HCT116 (cell line): ENCODE results near the gene RIPK3. TPM values are rescaled to one million over a fixed set of nuclear protein-coding genes. Genes with fewer than 3 reads are reported as not detected.

Experiments
- ATAC-seq: fragments of 200-7000 bp; cut with Tn5 transposase; 2 replicates; pipeline ENCODE4 v1.9.1; 2020; ENCODE audit warnings: mild to moderate bottlenecking, moderate library complexity
- BruUV-seq: library from RNA; stranded (reverse); fragments of 400-500 nt; replicated peaks from 2 replicates; lab custom pipeline; 2021; lab: Mats Ljungman, UMichigan
- CTCF ChIA-PET: fragments of 300-600 bp; sonication (Branson Sonifier 250); formaldehyde crosslinking; loops from one replicate; lab custom pipeline; 2021; ENCODE audit warnings: antibody characterized with exemption; lab: Charles Lee
- POLR2A ChIA-PET: fragments of 300-600, 350-600 bp; sonication (Branson Sonifier 250); formaldehyde crosslinking; loops from one replicate; lab custom pipeline; 2021; ENCODE audit warnings: antibody characterized with exemption; lab: Charles Lee
- RAD21 ChIA-PET, 2 experiments: fragments of 300-600 bp; sonication (Branson Sonifier 250); formaldehyde crosslinking; loops; one replicate each; lab custom pipeline; 2023; ENCODE audit warnings: low total read pairs in 2 of 2; ENCODE audit not compliant: uncharacterized antibody in 2 of 2, unreplicated experiment in 2 of 2, low non-redundant PET in 1 of 2; lab: Charles Lee
- DNase-seq: peaks from one replicate; pipeline ENCODE4 v3.0.0-alpha.2; 2010; ENCODE audit warnings: low read depth, low spot score
- H2AFZ ChIP-seq: fragments of 200-600 bp; shearing (Covaris generic), sonication (generic); 2 replicates; pipeline ENCODE4 v1.6.1; 2017; ENCODE audit warnings: low read depth, mixed run types, mixed read lengths, antibody characterized with exemption, low read length; ENCODE audit not compliant: poor library complexity, severe bottlenecking
- H3K27ac ChIP-seq: 2 replicates; pipeline ENCODE4 v1.5.1; 2012; ENCODE audit warnings: low read depth, low read length
- H3K27me3 ChIP-seq: fragments of 200-600 bp; sonication (generic); 2 replicates; pipeline ENCODE4 v1.6.1; 2016; ENCODE audit warnings: mixed run types, low read length, mixed read lengths; ENCODE audit not compliant: insufficient read depth
- H3K36me3 ChIP-seq, 2 experiments: fragments of 200-500 bp in 1 of 2; fragments of 200-600 bp in 1 of 2; sonication (Bioruptor generic) in 1 of 2; sonication (generic) in 1 of 2; 2 replicates each; pipeline versions ENCODE4 v1.5.1 to v1.6.1; 2014 to 2016; ENCODE audit warnings: low read length in 2 of 2, inconsistent platforms in 1 of 2, mixed read lengths in 1 of 2, mixed run types in 1 of 2; ENCODE audit not compliant: insufficient read depth in 2 of 2, control insufficient read depth in 1 of 2
- H3K4me1 ChIP-seq, 2 experiments: fragments of 200-600 bp in 1 of 2; sonication (generic) in 1 of 2; 2 replicates each; pipeline versions ENCODE4 v1.5.1 to v1.6.1; 2012 to 2017; ENCODE audit warnings: low read length in 2 of 2, inconsistent platforms in 1 of 2, mild to moderate bottlenecking in 1 of 2, mixed read lengths in 1 of 2, mixed run types in 1 of 2, moderate library complexity in 1 of 2; ENCODE audit not compliant: insufficient read depth in 2 of 2, control insufficient read depth in 1 of 2
- H3K4me2 ChIP-seq: fragments of 200-600 bp; sonication (generic); 2 replicates; pipeline ENCODE4 v1.6.1; 2017; ENCODE audit warnings: mixed run types, low read length, mixed read lengths
- H3K4me3 ChIP-seq, 2 experiments: fragments of 200-600 bp in 1 of 2; sonication (generic) in 1 of 2; replicated peaks in 1 of 2; 2 replicates each; pipeline ENCODE4 v1.5.1; 2011 to 2016; ENCODE audit warnings: low read length in 2 of 2, control low read depth in 1 of 2, low read depth in 1 of 2, mild to moderate bottlenecking in 1 of 2, mixed read lengths in 1 of 2, mixed run types in 1 of 2
- H3K79me2 ChIP-seq: fragments of 200-600 bp; sonication (generic); 2 replicates; pipeline ENCODE4 v1.6.1; 2017; ENCODE audit warnings: mild to moderate bottlenecking, mixed run types, low read length, moderate library complexity, mixed read lengths; ENCODE audit not compliant: insufficient read depth
- H3K9ac ChIP-seq: fragments of 200-600 bp; sonication (generic); 2 replicates; pipeline ENCODE4 v1.6.1; 2016; ENCODE audit warnings: low read length, mixed read lengths
- H3K9me2 ChIP-seq: fragments of 200-600 bp; sonication (generic), shearing (Covaris generic); 2 replicates; pipeline ENCODE4 v1.6.1; 2017; ENCODE audit warnings: mixed run types, mild to moderate bottlenecking, moderate library complexity; ENCODE audit not compliant: insufficient read depth
- H3K9me3 ChIP-seq, 2 experiments: fragments of 200-500 bp in 1 of 2; fragments of 200-600 bp in 1 of 2; sonication (Bioruptor generic) in 1 of 2; sonication (generic) in 1 of 2; 2 replicates each; pipeline ENCODE4 v1.6.1; 2014 to 2017; ENCODE audit warnings: low read length in 2 of 2, mixed read lengths in 2 of 2, inconsistent platforms in 1 of 2, low read depth in 1 of 2, mild to moderate bottlenecking in 1 of 2, mixed run types in 1 of 2, moderate library complexity in 1 of 2; ENCODE audit not compliant: control insufficient read depth in 1 of 2, insufficient read depth in 1 of 2
- H4K20me1 ChIP-seq: fragments of 200-600 bp; sonication (generic), shearing (Covaris generic); 2 replicates; pipeline ENCODE4 v1.6.1; 2017; ENCODE audit warnings: mixed run types, mild to moderate bottlenecking, moderate library complexity; ENCODE audit not compliant: insufficient read depth
- CEBPB ChIP-seq: IDR thresholded peaks from 2 replicates; pipeline ENCODE4 v1.6.1; 2012; ENCODE audit warnings: low read depth
- EZH2phosphoT487 ChIP-seq: fragments of 200-600 bp; IDR thresholded peaks from 2 replicates; pipeline ENCODE4 v1.6.1; 2018; ENCODE audit warnings: antibody characterized with exemption, borderline replicate concordance
- FOSL1 ChIP-seq: IDR thresholded peaks from 2 replicates; pipeline ENCODE4 v1.6.1; 2012; ENCODE audit warnings: low read depth
- JUND ChIP-seq: IDR thresholded peaks from 2 replicates; pipeline ENCODE4 v1.6.1; 2012
- POLR2A ChIP-seq: IDR thresholded peaks from 2 replicates; pipeline ENCODE4 v1.7.0; 2011; ENCODE audit warnings: borderline replicate concordance; ENCODE audit not compliant: insufficient read depth, insufficient read length; ENCODE audit errors: extremely low read depth
- RAD21 ChIP-seq: IDR thresholded peaks from 2 replicates; pipeline ENCODE4 v1.6.1; 2012; ENCODE audit warnings: low read depth, mild to moderate bottlenecking
- SP1 ChIP-seq: IDR thresholded peaks from 2 replicates; pipeline ENCODE4 v1.6.1; 2012; ENCODE audit warnings: low read depth
- SRF ChIP-seq: IDR thresholded peaks from 2 replicates; pipeline ENCODE4 v1.6.1; 2012; ENCODE audit warnings: low read depth
- TCF7L2 ChIP-seq: IDR thresholded peaks from 2 replicates; pipeline ENCODE4 v1.7.0; 2011; ENCODE audit warnings: borderline replicate concordance, inconsistent platforms; ENCODE audit not compliant: insufficient read depth, insufficient read length; ENCODE audit errors: extremely low read depth
- ZFX ChIP-seq: fragments of 450-650 bp; IDR thresholded peaks from 2 replicates; pipeline ENCODE4 v1.6.1; 2017
- ZNF274 ChIP-seq: fragments of 200-500 bp; sonication (Bioruptor generic); IDR thresholded peaks from 2 replicates; pipeline ENCODE4 v1.6.1; 2014; ENCODE audit warnings: mild to moderate bottlenecking, low read depth, low read length, inconsistent platforms
- intact Hi-C: fragments of 100-400 bp; cut with micrococcal nuclease; formaldehyde crosslinking; loops from 2 replicates; pipeline ENCODE4 v1.10.0; 2022
- total RNA-seq: library from RNA; stranded (reverse); gene quantifications from one replicate; pipeline ENCODE4 v1.2.1, GENCODE V29; 2021; ENCODE audit not compliant: unreplicated experiment
- TF ChIP-seq, protein P1 (sequence below), 3 experiments: fragments of 200-600 bp in 1 of 3; sonication (generic) in 1 of 3; IDR thresholded peaks in 2 of 3; conservative IDR thresholded peaks in 1 of 3; 2 replicates each; pipeline ENCODE4 v1.5.1; 2012 to 2017; ENCODE audit warnings: low read depth in 2 of 3, low read length in 2 of 3, antibody characterized with exemption in 1 of 3, borderline replicate concordance in 1 of 3, control low read depth in 1 of 3, mild to moderate bottlenecking in 1 of 3, mixed read lengths in 1 of 3, mixed run types in 1 of 3, moderate library complexity in 1 of 3; ENCODE audit not compliant: insufficient read depth in 1 of 3

The RIPK3 gene
- total RNA-seq, 1 experiment from 2014 or later = not detected

DNA sequence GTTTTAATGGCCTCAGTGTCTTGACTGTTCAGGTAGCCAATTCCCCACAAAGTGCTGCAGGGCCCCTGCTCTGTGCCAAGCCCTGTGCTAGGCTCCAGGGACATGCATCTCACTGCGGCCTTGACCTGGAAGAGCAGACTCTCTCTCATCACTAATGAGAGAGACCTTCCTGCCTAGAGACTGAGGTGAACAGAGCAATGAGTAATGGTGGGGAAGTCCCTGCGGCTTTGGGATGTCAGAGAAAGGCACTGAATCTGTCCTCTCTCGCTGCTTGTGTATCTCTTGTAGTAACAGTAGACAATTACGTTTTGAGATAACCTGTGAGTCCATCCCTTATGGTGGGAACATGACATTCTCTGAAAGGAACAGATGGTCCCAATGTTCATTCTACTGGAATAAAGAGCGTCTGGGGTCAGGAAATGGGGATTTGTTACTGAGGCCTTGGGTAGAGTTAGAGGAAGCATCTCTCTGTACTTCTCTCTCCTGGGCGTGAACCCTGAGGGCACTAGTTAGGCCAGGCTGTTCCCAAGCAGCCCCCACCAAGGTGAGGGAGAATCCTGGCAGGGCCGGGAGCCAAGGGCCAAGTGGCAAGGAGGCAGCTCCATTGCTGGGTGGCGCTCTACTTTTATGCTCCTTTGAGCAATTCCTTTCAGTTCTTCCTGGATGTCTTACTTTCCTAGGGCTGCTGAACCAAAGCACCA, 41.7 kb upstream of the RIPK3 start:
- no peaks in the 10 kb centered on the region for H3K36me3 ChIP-seq
- TF ChIP-seq SP1 = no peak
- no peak for TF ChIP-seq FOSL1
- TF ChIP-seq, protein P1, sequence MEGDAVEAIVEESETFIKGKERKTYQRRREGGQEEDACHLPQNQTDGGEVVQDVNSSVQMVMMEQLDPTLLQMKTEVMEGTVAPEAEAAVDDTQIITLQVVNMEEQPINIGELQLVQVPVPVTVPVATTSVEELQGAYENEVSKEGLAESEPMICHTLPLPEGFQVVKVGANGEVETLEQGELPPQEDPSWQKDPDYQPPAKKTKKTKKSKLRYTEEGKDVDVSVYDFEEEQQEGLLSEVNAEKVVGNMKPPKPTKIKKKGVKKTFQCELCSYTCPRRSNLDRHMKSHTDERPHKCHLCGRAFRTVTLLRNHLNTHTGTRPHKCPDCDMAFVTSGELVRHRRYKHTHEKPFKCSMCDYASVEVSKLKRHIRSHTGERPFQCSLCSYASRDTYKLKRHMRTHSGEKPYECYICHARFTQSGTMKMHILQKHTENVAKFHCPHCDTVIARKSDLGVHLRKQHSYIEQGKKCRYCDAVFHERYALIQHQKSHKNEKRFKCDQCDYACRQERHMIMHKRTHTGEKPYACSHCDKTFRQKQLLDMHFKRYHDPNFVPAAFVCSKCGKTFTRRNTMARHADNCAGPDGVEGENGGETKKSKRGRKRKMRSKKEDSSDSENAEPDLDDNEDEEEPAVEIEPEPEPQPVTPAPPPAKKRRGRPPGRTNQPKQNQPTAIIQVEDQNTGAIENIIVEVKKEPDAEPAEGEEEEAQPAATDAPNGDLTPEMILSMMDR (IDR thresholded peaks at IDR 0.05 in 2 of 3, conservative IDR thresholded peaks at IDR 0.05 in 1 of 3; ENCODE audit: borderline replicate concordance in 1 of 3, insufficient read depth in 1 of 3, low read depth in 2 of 3, low read length in 2 of 3) = no peak
- no peak for TF ChIP-seq CEBPB
- TF ChIP-seq POLR2A = no peak
- no peak for TF ChIP-seq TCF7L2
- no peak for TF ChIP-seq ZFX
- TF ChIP-seq SRF = no peak
- no peak for TF ChIP-seq EZH2phosphoT487
- no peak for TF ChIP-seq JUND
- TF ChIP-seq ZNF274 = no peak
- no peak for TF ChIP-seq RAD21
- TF ChIP-seq, all 23 proteins: peak for 0
- no peaks in the 10 kb centered on the region for H4K20me1 ChIP-seq
- H3K4me2 ChIP-seq = no peak overlapping the region
- H3K27ac ChIP-seq = no peak overlapping the region
- CTCF ChIA-PET = no interaction called here
- POLR2A ChIA-PET = no interaction called here
- ATAC-seq (no peak), DNase-seq (no peak)
- H3K9me3 ChIP-seq = no peaks in the 10 kb centered on the region
- intact Hi-C loops = no loop called here
- H3K4me1 ChIP-seq = peaks cover 0 to 6% of the 10 kb centered on the region in 2 experiments; a peak in 1 of 4 replicates
- BruUV-seq = no TSS peak
- no peaks in the 10 kb centered on the region for H3K79me2 ChIP-seq
- H3K4me3 ChIP-seq = no peak overlapping the region
- no peaks in the 10 kb centered on the region for H3K27me3 ChIP-seq
- H2AFZ ChIP-seq = no peak overlapping the region
- no peak overlapping the region for H3K9ac ChIP-seq
- RAD21 ChIA-PET = no interaction called here
- no peaks in the 10 kb centered on the region for H3K9me2 ChIP-seq
